B cell (primary cell): ENCODE results near the gene KRT33A.

Experiments used
- EZH2 ChIP-seq: IDR thresholded peaks from 2 replicates; pipeline ENCODE4 v1.6.1; 2012; ENCODE audit warnings: borderline replicate concordance, low read depth, mild to moderate bottlenecking, moderate library complexity, low read length; ENCODE audit not compliant: insufficient read depth, poor library complexity, severe bottlenecking
- TF ChIP-seq, protein P1 (sequence below): fragments of 200-600 bp; IDR thresholded peaks from one replicate; pipeline ENCODE4 v1.8.0; 2022; ENCODE audit warnings: antibody characterized with exemption, mild to moderate bottlenecking

DNA sequence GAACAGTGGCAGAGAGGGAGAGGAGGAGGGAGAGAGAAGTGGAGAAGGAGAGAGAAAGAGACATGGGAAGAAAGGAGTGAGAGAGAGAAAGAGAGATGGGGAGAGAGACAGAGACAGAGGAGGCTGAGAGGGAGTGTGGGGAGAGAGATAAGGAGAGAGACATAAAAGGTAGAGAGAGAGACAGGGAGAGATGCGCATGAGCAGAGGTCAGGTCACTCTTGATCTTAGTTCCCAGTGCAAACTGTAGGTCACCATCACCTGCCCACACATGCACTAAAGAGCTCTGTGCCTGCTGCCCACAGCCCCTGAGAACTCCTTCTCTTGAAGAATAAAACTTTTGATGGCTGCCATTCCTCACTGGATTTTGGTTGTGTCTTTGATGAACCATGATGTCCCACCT is 14.9 kb downstream of the KRT33A start:
- TF ChIP-seq, protein P1, sequence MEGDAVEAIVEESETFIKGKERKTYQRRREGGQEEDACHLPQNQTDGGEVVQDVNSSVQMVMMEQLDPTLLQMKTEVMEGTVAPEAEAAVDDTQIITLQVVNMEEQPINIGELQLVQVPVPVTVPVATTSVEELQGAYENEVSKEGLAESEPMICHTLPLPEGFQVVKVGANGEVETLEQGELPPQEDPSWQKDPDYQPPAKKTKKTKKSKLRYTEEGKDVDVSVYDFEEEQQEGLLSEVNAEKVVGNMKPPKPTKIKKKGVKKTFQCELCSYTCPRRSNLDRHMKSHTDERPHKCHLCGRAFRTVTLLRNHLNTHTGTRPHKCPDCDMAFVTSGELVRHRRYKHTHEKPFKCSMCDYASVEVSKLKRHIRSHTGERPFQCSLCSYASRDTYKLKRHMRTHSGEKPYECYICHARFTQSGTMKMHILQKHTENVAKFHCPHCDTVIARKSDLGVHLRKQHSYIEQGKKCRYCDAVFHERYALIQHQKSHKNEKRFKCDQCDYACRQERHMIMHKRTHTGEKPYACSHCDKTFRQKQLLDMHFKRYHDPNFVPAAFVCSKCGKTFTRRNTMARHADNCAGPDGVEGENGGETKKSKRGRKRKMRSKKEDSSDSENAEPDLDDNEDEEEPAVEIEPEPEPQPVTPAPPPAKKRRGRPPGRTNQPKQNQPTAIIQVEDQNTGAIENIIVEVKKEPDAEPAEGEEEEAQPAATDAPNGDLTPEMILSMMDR: no peak
- no peak for TF ChIP-seq EZH2
